ENCODE measurements around the gene ABCB8.
"Not testable (repeated sequence)": the region's sequence is repeated elsewhere in the genome, so short reads cannot be mapped to it uniquely, and the experiment has no call there.

Gene ABCB8

GRCh38 chr7:151038951-151039849 lies 10.9 kb downstream of the ABCB8 start:
- DNase-seq, result peak; percentile 71

GRCh38 chr7:151039850-151040548 lies 11.7 kb downstream of the ABCB8 start:
- DNase-seq, result no peak

- no peak for DNase-seq
Observed at GRCh38 chr7:151040616-151041375, 12.5 kb downstream of the ABCB8 start.

- DNase-seq, result not testable (repeated sequence)
Observed at GRCh38 chr7:151043449-151043848, 15.2 kb downstream of the ABCB8 start.

- no peak for DNase-seq
Observed at GRCh38 chr7:151043959-151044358, 15.7 kb downstream of the ABCB8 start.

- no peak for DNase-seq
Observed at GRCh38 chr7:151045262-151045661, 17.0 kb downstream of the ABCB8 start.

GRCh38 chr7:151045967-151046366 lies 17.7 kb downstream of the ABCB8 start:
- no peak for DNase-seq

- peak; percentile 88 for DNase-seq
Observed at GRCh38 chr7:151046603-151047573, 18.6 kb downstream of the ABCB8 start.

GRCh38 chr7:151047976-151048815 lies 19.9 kb downstream of the ABCB8 start, which contains the start of gene ASIC3:
ASIC3 (plus strand) TSS chr7:151048531; CDS start chr7:151048886, 355 bp downstream.
- DNase-seq, result no peak

GRCh38 chr7:151048911-151049463 lies 20.7 kb downstream of the ABCB8 start:
- DNase-seq, result no peak

GRCh38 chr7:151051108-151051507 lies 22.9 kb downstream of the ABCB8 start:
- DNase-seq, result peak; percentile 84

- DNase-seq, result no peak
Observed at GRCh38 chr7:151053096-151053495, 24.8 kb downstream of the ABCB8 start.

GRCh38 chr7:151053751-151054150 lies 25.5 kb downstream of the ABCB8 start:
- no peak for DNase-seq

GRCh38 chr7:151056283-151056665 lies 28.0 kb downstream of the ABCB8 start:
- DNase-seq, result no peak

GRCh38 chr7:151056666-151057505 lies 28.6 kb downstream of the ABCB8 start:
- DNase-seq, result no peak

GRCh38 chr7:151057506-151057988 lies 29.3 kb downstream of the ABCB8 start, which contains the start of gene CDK5:
CDK5 (minus strand) TSS chr7:151057897; CDS start chr7:151057848, 49 bp downstream.
- no peak for DNase-seq

- peak; percentile 99 for DNase-seq
Observed at GRCh38 chr7:151057989-151058780, 29.9 kb downstream of the ABCB8 start.

GRCh38 chr7:151058781-151059366 lies 30.6 kb downstream of the ABCB8 start:
- DNase-seq, result no peak
